GM18907 (cell line): ENCODE results near the gene HUS1.
"Not testable (repeated sequence)": the region's sequence is repeated elsewhere in the genome, so short reads cannot be mapped to it uniquely, and the experiment has no call there.

Experiments used
- ATAC-seq: cut with Tn5 transposase; IDR thresholded peaks from one replicate; pipeline ENCODE4 v1.9.1; 2021; ENCODE audit warnings: mild to moderate bottlenecking, moderate library complexity; ENCODE audit not compliant: unreplicated experiment

The HUS1 gene

GRCh38 chr7:47931005-47932004 lies 48.1 kb downstream of the HUS1 start:
- ATAC-seq, result no peak

GRCh38 chr7:47924266-47924665 lies 55.1 kb downstream of the HUS1 start:
- ATAC-seq, result no peak

GRCh38 chr7:47923081-47923875 lies 56.1 kb downstream of the HUS1 start:
- not testable (repeated sequence) for ATAC-seq

GRCh38 chr7:47916514-47916913 lies 62.9 kb downstream of the HUS1 start:
- ATAC-seq, result not testable (repeated sequence)

GRCh38 chr7:47915616-47915976 lies 63.8 kb downstream of the HUS1 start:
- ATAC-seq, result no peak

GRCh38 chr7:47914717-47915615 lies 64.4 kb downstream of the HUS1 start:
- no peak for ATAC-seq
